ENCODE data around the gene TST. TPM values are rescaled to one million over a fixed set of nuclear protein-coding genes. Genes with fewer than 3 reads are reported as not detected.

Gene TST
- total RNA-seq, 2 experiments from 2014 or later: 7.2 to 8.3 TPM

DNA sequence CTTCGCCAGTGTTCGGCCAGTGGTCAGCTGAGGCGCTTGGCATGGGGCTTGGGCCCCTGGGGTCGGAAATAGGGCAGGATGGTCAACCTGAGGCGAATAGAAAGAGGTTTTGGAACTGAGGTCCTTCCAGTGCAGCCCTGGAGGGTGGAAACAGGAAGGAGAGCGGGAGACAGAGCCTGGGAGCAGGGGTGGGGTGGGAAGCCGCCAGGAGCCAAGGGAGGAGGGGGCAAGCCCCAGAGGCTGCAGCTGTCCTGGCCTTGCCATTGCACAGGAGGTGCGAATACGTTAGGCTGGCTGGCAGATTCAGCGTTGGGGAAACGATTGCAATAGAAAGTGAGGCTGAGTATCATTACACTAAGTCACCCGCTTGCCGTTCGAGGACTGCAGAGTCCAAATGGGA is 18.4 kb upstream of the TST start:
- Mint-ChIP-seq H3K4me1 (peaks cover 13% of the 10 kb centered on the region), H3K36me3 (ENCODE audit: low read depth) (no peaks in the 10 kb centered on the region), H3K27me3 (peaks cover 22% of the 10 kb centered on the region), H3K9me3 (no peaks in the 10 kb centered on the region), H3K4me3 (no peak overlapping the region), H3K27ac (no peak overlapping the region)
- ChIA-PET CTCF (interaction anchor here (0.6 kb wide), 1 partner anchor 57 kb away, joined by 3 read pairs; no protein-coding TSS in a partner anchor), POLR2A (no interaction called here)
- DNase-seq: no peak

DNA sequence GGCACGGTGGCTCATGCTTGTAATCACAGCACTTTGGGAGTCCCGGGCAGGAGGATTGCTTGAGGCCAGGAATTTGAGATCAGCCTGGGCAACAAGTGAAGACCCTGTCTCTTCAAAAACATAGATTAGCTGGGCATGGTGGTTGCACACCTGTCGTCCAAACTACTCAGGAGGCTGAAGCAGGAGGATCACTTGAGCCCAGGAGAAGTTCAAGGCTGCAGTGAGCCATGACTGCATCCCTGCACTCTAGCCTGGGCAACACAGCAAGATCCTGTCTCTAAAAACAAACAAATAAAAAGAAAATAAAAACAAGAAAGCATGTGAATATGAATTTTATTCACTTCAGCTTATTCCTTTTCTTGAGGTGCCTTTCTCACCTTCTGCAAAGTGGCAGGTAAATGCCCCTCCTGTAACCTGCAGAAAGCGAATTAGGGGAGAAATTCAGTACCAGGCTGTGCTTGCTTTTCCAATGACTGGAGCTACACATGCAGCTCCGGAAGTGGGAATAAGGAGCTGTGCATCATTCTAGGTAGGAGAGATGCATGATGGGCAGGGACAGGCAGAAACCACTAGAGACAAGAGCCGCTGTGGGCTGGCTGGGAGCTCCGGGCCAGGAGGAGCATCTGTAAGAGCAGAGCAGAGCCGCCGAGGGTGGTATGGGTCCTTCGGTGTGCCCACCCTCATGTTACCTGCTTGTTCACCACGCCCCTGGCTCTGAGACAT is 17.6 kb upstream of the TST start:
- ChIA-PET POLR2A (no interaction called here), CTCF (interaction anchor here (0.7 kb wide), 1 partner anchor 18 kb away, joined by 3 read pairs; no protein-coding TSS in a partner anchor)
- no peak overlapping the region for H3K27ac Mint-ChIP-seq
- DNase-seq: no peak
- peaks cover 12% of the 10 kb centered on the region for H3K4me1 Mint-ChIP-seq
- H3K4me3 Mint-ChIP-seq: no peak overlapping the region
- peaks cover 25% of the 10 kb centered on the region for H3K27me3 Mint-ChIP-seq
- no peaks in the 10 kb centered on the region for H3K9me3 Mint-ChIP-seq
- no peaks in the 10 kb centered on the region for H3K36me3 Mint-ChIP-seq (ENCODE audit: low read depth)

DNA sequence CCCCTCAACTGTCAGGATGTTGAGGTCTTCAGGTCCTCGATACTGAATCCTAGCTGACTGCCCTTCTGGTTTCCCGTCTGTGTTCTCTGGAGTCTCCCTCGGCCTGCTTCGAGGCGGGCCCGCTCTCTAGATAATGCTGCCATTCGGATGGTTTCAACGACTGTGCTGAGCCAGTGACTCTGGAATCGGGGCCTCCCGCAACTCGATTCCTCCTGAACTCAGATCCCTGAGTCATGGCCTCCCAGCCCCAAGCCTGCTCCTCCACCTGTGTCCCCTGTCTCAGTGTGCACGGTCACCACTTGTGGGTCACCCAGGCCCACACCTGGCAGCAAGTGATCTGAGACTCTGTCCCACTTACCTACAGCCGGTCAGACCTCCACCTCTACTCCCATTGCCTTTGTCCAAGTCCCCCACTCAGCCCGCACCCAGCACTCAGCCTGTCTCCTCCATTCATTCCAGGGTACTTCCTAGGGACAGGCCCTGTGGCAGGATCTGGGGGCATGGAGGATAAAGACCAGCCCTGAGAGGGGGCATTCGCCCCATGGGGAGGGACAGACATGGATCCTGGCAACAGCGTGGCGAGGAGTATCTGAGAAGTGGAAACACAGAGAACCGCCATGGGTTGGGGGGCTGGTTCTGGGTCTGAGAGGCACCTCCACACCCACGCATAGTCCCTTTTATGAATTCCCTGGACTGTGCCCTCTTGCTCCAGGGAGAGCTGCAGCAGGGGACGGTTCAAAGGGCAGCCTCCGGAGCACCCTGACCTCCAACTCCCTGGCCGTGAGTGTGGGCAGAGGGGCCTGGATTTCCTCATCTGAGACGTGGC is 14.6 kb upstream of the TST start:
- Mint-ChIP-seq H3K4me3 (no peak overlapping the region), H3K36me3 (ENCODE audit: low read depth) (no peaks in the 10 kb centered on the region), H3K4me1 (no peaks in the 10 kb centered on the region), H3K27me3 (peaks cover 18% of the 10 kb centered on the region), H3K9me3 (no peaks in the 10 kb centered on the region), H3K27ac (no peak overlapping the region)
- CTCF ChIA-PET: no interaction called here
- no peak for DNase-seq
- POLR2A ChIA-PET: no interaction called here

DNA sequence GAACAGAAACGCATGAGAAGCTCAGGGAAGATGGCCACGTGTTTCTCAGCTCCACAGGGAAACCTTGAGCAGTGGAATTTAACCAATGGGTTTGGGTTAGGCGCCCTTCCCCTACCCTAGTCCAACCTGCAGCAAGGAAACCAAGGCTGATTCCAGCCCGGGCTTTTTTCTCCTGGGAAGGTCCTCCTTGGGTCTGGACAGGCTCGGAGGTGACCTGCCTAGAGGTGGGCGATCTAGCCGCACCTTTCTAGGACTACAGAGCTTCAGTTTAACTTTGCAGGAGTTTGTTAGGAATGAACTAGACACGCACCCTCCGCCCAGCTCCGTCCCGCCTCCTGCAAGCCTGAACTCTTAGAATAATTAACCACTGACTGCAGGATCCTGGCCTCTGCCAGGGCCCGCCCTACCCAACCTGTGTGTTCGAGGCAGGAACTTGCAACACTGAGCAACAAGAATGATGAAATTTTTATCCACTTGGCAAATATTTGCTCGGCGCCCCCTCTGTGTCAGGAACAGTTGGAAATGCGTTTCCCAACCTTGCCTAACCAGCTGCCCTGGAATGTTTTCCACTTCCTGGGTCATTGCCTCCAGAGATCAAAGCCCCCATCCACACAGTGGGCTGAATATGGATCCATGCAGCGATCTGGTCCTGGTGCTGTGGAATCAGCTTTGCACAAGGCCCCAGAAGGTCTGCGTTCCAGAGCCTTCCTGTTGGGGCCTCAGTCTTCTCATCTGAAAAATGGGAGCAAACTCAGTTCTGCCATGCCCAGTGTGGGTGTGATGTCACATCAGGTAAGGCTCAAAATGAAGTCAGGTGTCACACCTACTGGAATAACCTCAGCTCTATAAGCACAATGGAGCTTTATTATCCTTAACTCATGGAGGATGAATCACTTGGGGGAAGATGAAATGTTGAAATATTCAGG is 13.6 kb upstream of the TST start:
- peaks cover 2% of the 10 kb centered on the region for H3K36me3 Mint-ChIP-seq (ENCODE audit: low read depth)
- ChIA-PET CTCF (interaction anchor here (0.8 to 1.4 kb wide), 3 partner anchors 11 to 34 kb away, joined by 3 to 5 read pairs (median 3); no protein-coding TSS in a partner anchor), POLR2A (no interaction called here)
- DNase-seq: no peak
- H3K9me3 Mint-ChIP-seq: no peaks in the 10 kb centered on the region
- H3K27ac Mint-ChIP-seq: no peak overlapping the region
- H3K4me3 Mint-ChIP-seq: no peak overlapping the region
- H3K4me1 Mint-ChIP-seq: no peaks in the 10 kb centered on the region
- peaks cover 18% of the 10 kb centered on the region for H3K27me3 Mint-ChIP-seq

DNA sequence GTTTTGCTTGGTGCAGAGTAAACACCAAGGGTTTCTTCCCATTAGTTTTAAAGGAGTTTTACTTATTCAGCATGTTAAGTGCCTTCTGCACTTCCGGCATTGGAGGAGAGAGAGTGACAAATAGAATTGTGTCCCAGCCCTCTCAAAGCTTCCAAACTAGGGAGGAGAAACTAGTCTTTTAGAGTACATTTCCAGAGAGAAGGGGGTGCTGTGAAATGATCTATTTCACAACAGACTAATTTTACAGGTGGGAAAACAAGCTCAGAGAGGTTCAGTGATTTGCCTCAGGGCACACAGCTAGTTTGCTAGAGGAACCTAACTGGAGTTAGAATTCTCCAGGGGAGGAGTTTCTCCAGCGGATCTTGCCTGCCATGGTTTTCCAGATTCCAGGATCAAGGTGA is 12.9 kb upstream of the TST start:
- Mint-ChIP-seq H3K4me1 (no peaks in the 10 kb centered on the region), H3K4me3 (no peak overlapping the region), H3K9me3 (no peaks in the 10 kb centered on the region), H3K27me3 (peaks cover 18% of the 10 kb centered on the region), H3K27ac (no peak overlapping the region), H3K36me3 (ENCODE audit: low read depth) (peaks cover 4% of the 10 kb centered on the region)
- ChIA-PET CTCF (interaction anchor here (0.7 to 1.4 kb wide), 4 partner anchors 10 to 461 kb away, joined by 3 to 6 read pairs (median 4); no protein-coding TSS in a partner anchor), POLR2A (no interaction called here)
- DNase-seq: no peak

DNA sequence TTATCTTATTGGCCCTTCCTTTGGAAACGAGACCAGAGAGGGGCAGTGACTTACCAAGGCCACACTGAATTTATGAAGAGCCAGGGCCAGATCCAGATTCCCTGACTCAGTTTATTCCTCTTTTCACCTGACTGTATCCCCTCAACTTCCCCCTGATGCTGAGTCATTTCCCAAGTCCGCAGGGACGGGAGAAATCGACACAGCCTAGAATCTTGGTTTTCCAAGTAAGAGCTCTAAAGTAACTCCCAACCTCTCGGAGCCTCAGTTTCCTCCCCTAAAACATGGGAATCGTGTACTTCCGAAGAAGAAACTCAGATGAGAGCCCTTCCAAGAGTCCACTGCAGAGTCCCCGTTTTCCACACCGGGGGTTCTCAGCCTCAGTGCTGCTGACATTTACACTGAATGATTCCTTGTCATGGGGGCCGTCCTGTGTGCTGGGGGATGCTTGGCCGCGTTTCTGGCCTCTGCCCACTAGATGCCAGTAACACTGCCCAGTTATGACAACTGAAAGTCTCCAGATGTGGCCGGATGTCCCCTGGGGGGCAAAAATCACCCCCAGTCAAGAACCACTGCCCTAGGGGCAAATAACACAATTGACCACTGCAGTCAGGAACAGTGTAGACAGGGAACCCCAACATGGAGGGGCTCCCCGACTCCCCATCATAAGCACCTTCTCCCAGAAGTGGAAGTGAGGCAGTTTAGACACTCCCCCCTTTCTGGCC is 11.5 kb upstream of the TST start:
- ChIA-PET CTCF (interaction anchor here (1.2 kb wide), 1 partner anchor 9 kb away, joined by 4 read pairs; no protein-coding TSS in a partner anchor), POLR2A (interaction anchor here (1.0 to 1.3 kb wide), 2 partner anchors 101 to 189 kb away, joined by 3 read pairs; no protein-coding TSS in a partner anchor)
- Mint-ChIP-seq H3K27me3 (peaks cover 14% of the 10 kb centered on the region), H3K9me3 (no peaks in the 10 kb centered on the region), H3K4me3 (no peak overlapping the region), H3K27ac (no peak overlapping the region), H3K36me3 (ENCODE audit: low read depth) (peaks cover 4% of the 10 kb centered on the region), H3K4me1 (no peaks in the 10 kb centered on the region)
- no peak for DNase-seq

DNA sequence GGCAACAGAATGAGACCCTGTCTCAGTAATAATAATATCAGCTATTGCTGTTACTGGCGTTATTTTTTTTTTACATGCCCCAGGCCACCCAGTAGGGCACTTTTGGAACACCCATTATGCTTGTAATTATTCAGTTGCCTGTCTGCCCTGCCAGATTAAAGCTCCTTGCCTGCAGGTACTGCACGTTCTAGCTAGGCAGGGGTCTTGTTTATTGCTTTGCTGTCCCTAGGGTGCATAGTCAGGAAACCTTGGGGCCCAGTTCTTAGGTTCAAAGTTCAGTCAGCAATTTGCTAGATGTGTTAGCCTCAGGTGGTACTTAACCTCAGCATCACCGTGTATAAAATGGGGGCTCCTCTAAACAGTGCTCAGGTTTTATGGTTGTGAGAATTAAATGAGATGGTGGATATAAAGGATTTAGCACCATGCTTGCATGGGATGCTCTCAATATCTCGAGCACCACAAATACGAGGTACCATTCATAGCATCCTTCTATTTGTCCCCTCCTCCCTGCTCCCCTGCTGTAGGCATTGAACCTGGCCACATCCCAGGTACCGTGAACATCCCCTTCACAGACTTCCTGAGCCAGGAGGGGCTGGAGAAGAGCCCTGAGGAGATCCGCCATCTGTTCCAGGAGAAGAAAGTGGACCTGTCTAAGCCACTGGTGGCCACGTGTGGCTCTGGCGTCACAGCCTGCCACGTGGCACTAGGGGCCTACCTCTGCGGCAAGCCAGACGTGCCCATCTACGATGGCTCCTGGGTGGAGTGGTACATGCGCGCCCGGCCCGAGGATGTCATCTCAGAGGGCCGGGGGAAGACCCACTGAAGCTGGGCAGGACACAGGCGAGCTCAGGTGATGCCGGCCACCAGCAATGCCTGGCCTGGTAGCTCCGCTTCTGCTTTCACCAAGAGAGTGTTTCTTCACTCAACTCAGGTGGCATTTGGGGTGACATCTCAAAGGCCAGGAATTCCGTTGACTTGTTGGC is 9.7 kb upstream of the TST start:
- no peak overlapping the region for H3K4me3 Mint-ChIP-seq
- DNase-seq: no peak
- no peaks in the 10 kb centered on the region for H3K9me3 Mint-ChIP-seq
- POLR2A ChIA-PET: interaction anchor here (1.3 kb wide), 1 partner anchor 191 kb away, joined by 3 read pairs; no protein-coding TSS in a partner anchor
- H3K27ac Mint-ChIP-seq: no peak overlapping the region
- CTCF ChIA-PET: interaction anchor here (0.6 to 1.6 kb wide), 4 partner anchors 7 to 184 kb away, joined by 3 to 5 read pairs (median 4); no protein-coding TSS in a partner anchor
- peaks cover 8% of the 10 kb centered on the region for H3K36me3 Mint-ChIP-seq (ENCODE audit: low read depth)
- H3K27me3 Mint-ChIP-seq: peaks cover 5% of the 10 kb centered on the region
- H3K4me1 Mint-ChIP-seq: peaks cover 2% of the 10 kb centered on the region

DNA sequence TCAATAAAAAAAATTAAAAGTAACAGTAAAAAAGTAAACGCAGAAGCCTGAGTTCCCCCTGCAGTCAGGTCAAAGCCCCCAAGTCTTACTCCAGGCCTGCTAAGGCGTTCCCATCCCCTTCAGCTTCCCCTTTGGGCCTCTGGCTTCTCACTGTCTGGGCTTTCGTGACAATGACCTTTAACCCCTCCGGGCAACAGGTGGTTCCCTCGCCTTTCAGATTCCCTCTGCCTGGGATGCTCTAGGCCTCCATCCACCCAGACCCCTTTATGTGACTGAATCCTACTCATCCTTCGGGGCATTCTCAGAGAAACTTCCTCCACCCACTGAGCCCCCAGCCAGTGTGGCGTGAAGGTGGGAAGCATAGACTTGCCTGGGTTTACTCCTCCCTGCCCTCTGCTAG is 8.3 kb upstream of the TST start:
- Mint-ChIP-seq H3K27ac (no peak overlapping the region), H3K36me3 (ENCODE audit: low read depth) (peaks cover 8% of the 10 kb centered on the region), H3K27me3 (peaks cover 2% of the 10 kb centered on the region), H3K4me3 (no peak overlapping the region), H3K4me1 (peaks cover 2% of the 10 kb centered on the region), H3K9me3 (no peaks in the 10 kb centered on the region)
- POLR2A ChIA-PET: no interaction called here
- no peak for DNase-seq
- CTCF ChIA-PET: interaction anchor here (1.6 kb wide), 1 partner anchor 12 kb away, joined by 5 read pairs; no protein-coding TSS in a partner anchor

DNA sequence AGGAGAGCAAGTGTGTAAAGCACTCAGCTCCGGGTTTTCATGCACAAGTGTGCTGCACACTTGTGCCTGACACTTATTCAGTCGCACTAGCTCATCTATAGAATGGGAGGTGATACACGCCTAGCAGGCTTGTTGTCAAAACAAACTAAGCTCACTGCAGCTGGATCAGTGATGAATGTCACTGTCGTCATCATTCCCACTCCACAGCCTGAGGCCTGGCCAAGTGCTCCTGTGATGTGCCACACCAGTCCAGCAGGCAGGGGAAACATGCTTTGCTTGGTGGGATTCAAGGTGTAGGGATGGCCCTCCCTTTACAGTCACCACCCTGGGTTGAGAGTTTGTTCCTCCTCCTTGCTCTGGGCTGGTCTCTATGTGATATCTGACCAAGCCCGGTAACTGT is 7.1 kb upstream of the TST start:
- Mint-ChIP-seq H3K27me3 (no peaks in the 10 kb centered on the region), H3K27ac (no peak overlapping the region), H3K4me1 (peaks cover 6% of the 10 kb centered on the region), H3K9me3 (no peaks in the 10 kb centered on the region), H3K4me3 (no peak overlapping the region), H3K36me3 (ENCODE audit: low read depth) (peaks cover 8% of the 10 kb centered on the region)
- ChIA-PET CTCF (interaction anchor here (1.1 to 1.5 kb wide), 2 partner anchors 18 to 20 kb away, joined by 3 to 4 read pairs; no protein-coding TSS in a partner anchor), POLR2A (no interaction called here)
- DNase-seq: no peak

DNA sequence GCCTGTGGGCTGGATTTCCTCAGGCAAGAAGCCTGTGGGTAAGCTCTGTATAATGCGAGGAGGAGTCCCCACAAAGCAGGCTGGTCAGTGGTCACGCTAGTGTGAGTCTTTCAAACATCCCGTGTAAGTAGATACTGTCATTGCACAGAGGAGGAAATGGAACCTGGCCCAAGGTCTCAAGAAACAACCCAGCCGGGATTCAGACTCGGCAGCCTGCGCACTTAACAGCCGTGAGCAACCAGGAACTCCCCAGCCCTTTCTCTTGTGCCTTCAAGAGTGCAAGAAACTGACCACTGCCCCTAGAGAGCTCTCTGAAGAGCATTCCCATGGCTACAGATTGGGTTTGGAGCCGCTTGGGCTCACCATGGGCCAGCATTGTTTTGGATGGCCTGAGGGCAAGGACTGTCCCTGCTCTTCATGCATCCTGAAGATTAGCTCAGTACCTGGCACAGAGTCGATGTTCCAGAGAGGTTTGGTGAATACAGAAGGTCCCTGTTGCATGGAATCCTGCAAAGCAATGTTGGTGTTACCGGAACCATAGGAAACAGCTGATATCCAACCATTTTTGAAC is 6.3 kb upstream of the TST start:
- no peak for DNase-seq
- no peak overlapping the region for H3K27ac Mint-ChIP-seq
- ChIA-PET CTCF (interaction anchor here (1.1 to 1.5 kb wide), 3 partner anchors 19 to 69 kb away, joined by 3 to 4 read pairs (median 3); no protein-coding TSS in a partner anchor), POLR2A (no interaction called here)
- H3K36me3 Mint-ChIP-seq (ENCODE audit: low read depth): peaks cover 8% of the 10 kb centered on the region
- no peaks in the 10 kb centered on the region for H3K27me3 Mint-ChIP-seq
- H3K4me3 Mint-ChIP-seq: no peak overlapping the region
- H3K4me1 Mint-ChIP-seq: peaks cover 12% of the 10 kb centered on the region
- H3K9me3 Mint-ChIP-seq: no peaks in the 10 kb centered on the region

Measured in activated CD4-positive, alpha-beta memory T cell treated with anti-CD3 and anti-CD28 coated beads, Interleukin-2, amount 10 ng/mL, durations not matched to agents 7 days and 5 days (primary cell).